ENCODE data around the gene GRM4. TPM values are rescaled to one million over a fixed set of nuclear protein-coding genes. Genes with fewer than 3 reads are reported as not detected.

GRM4 gene
- total RNA-seq, 1 experiment from 2014 or later = 5.6 TPM

GRCh38 chr6:34061348-34061747 lies 84.5 kb downstream of the GRM4 start:
- H3K9me3 Mint-ChIP-seq = no peaks in the 10 kb centered on the region
- no peaks in the 10 kb centered on the region for H3K79me2 ChIP-seq (ENCODE audit: insufficient read depth, low read length)

More at GRCh38 chr6:34061348-34061747, 84.5 kb downstream of the GRM4 start:
- Histone ChIP-seq H4K8ac (replicated peaks; ENCODE audit: insufficient read length, low read depth, low read length) (no peak overlapping the region), H3K27me3 (ENCODE audit: insufficient read depth, low read length) (no peaks in the 10 kb centered on the region), H4K5ac (ENCODE audit: insufficient read length, low read depth, low read length) (no peak overlapping the region), H4K20me1 (ENCODE audit: control insufficient read depth, insufficient read depth, insufficient read length) (no peaks in the 10 kb centered on the region), H2BK120ac (ENCODE audit: low read depth, low read length, poor library complexity, severe bottlenecking) (no peak overlapping the region), H3K9me3 (ENCODE audit: control insufficient read depth, low read depth, low read length) (no peaks in the 10 kb centered on the region), H2BK20ac (ENCODE audit: low read depth, low read length, poor library complexity, severe bottlenecking) (no peak overlapping the region), H3K9ac (ENCODE audit: extremely low read depth, insufficient read length, low read length) (no peak overlapping the region), H3K18ac (ENCODE audit: insufficient read length, low read depth, low read length) (no peak overlapping the region), H2BK15ac (ENCODE audit: low read depth, low read length) (no peak overlapping the region), H3K23me2 (ENCODE audit: insufficient read length, low read depth, low read length, poor library complexity, severe bottlenecking) (no peaks in the 10 kb centered on the region), H3K56ac (ENCODE audit: insufficient read length, low read depth, low read length) (no peak overlapping the region), H3K4me2 (ENCODE audit: insufficient read depth, insufficient read length, low read length) (no peak overlapping the region), H2AK5ac (ENCODE audit: insufficient read length, low read length) (no peak overlapping the region), H3T11ph (ENCODE audit: low read length) (no peak overlapping the region), H2AFZ (ENCODE audit: low read length) (no peak overlapping the region), H3K23ac (ENCODE audit: insufficient read length, low read depth, low read length) (no peak overlapping the region), H3K4ac (ENCODE audit: low read depth, low read length) (no peak overlapping the region), H3K14ac (ENCODE audit: insufficient read depth, low read length) (no peak overlapping the region), H4K91ac (ENCODE audit: insufficient read length, low read depth, low read length) (no peak overlapping the region), H3K27ac (ENCODE audit: insufficient read length, low read depth, low read length) (no peak overlapping the region), H3K4me1 (ENCODE audit: insufficient read depth, low read length) (no peaks in the 10 kb centered on the region), H2BK12ac (ENCODE audit: insufficient read length, low read depth, low read length) (no peak overlapping the region), H3K79me1 (ENCODE audit: insufficient read depth, low read depth, low read length, poor library complexity, severe bottlenecking) (no peaks in the 10 kb centered on the region), H2BK5ac (ENCODE audit: insufficient read length, low read length) (no peak overlapping the region)
- TF ChIP-seq CTCF (conservative IDR thresholded peaks at IDR 0.05) = no peak
- no CpG with 5 or more reads among the region's 3 CpGs for WGBS (ENCODE audit: extremely low coverage, insufficient read length, low lambda C conversion rate)
- Mint-ChIP-seq H3K27ac (no peak overlapping the region), H3K27me3 (ENCODE audit: low read depth) (peaks cover 6% of the 10 kb centered on the region), H3K4me1 (peaks cover 4 to 22% of the 10 kb centered on the region in 2 experiments), H3K36me3 (ENCODE audit: insufficient read depth in 1 of 3, low read depth in 3 of 3) (no peaks in the 10 kb centered on the region; a peak in 1 of 7 replicates), H3K4me3 (no peak overlapping the region)
- no peak for DNase-seq

All from H9 (cell line).